KBM-7 (cell line): ENCODE data around the gene SRRM5.
A peak's percentile ranks its signal among the peaks of the same experiment; 100 is the strongest.
"Not testable (repeated sequence)": the region's sequence is repeated elsewhere in the genome, so short reads cannot be mapped to it uniquely, and the experiment has no call there.

ENCODE experiments used
- DNase-seq: peaks from one replicate; pipeline ENCODE4 v3.0.0-alpha.2; 2015
- in situ Hi-C: fragments of 300-500 bp; cut with MboI; formaldehyde crosslinking; loops from 2 replicates; pipeline ENCODE4 v1.14.3; 2020; ENCODE audit warnings: low sequenced_read_pairs, low pct_unique_long_range_greater_than_20kb, mixed read lengths

SRRM5 gene

DNA sequence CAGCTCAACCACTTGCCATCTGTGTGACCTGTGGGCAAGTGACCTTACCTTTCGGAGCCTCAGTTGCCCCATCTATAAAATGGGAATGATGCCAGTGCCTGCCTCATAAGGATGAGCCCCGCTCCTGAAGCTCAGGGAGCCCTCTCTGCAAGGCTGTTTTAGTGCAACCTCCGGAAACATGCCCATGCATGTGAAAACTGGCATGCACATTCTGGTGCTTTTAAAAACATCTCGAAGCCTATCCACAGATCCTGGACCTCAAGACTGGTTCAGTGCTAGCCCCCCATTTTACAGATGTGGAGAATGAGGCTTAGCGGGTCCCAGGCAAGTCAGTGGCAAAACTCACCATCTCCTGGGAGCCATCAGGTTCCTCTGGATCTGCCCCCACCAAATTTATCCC, 22.2 kb downstream of the SRRM5 start:
- in situ Hi-C loops: no loop called here
- DNase-seq: no peak

- DNase-seq: no peak
- in situ Hi-C loops: no loop called here
Measured at GRCh38 chr19:43634506-43634871, 22.6 kb downstream of the SRRM5 start.

DNA sequence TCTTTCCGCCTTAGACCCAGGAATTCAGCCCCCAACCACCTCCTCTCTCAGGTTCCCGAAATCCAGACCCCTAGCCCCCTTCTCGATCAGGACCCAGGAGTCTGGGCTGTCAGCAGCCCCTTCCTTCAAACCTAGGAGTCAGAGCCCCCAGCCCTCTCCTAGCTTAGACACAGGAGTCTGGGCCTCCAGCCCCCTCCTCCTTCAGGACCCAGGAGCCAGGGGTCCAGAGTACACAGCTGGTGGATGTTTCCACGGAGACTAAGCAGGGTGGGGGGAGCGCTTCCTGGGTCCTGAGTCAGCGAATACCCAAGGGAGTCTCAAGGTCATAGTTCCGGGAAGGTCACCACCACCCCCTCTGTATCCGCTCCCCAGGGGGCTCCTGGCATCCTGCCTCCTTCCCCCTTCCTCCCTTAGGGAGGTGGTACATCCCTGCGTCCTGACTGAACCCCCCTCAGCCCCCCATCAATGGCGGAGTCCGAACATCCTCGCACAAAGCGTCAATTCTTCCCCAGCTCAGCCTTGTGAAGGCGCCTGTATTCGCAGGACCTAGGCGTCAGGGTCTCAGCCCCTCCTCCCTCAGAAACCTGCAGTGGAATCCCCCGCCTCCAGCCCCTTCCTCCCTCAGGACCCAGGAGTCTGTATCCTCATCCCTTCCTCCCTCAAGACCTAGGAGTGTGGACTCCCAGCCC, 23.1 kb downstream of the SRRM5 start:
- DNase-seq: no peak
- in situ Hi-C loops: no loop called here

- DNase-seq, in situ Hi-C loops: not testable (repeated sequence)
Measured at GRCh38 chr19:43635561-43635940, 23.7 kb downstream of the SRRM5 start.

- in situ Hi-C loops: no loop called here
- no peak for DNase-seq
Measured at GRCh38 chr19:43636121-43636683, 24.3 kb downstream of the SRRM5 start.

DNA sequence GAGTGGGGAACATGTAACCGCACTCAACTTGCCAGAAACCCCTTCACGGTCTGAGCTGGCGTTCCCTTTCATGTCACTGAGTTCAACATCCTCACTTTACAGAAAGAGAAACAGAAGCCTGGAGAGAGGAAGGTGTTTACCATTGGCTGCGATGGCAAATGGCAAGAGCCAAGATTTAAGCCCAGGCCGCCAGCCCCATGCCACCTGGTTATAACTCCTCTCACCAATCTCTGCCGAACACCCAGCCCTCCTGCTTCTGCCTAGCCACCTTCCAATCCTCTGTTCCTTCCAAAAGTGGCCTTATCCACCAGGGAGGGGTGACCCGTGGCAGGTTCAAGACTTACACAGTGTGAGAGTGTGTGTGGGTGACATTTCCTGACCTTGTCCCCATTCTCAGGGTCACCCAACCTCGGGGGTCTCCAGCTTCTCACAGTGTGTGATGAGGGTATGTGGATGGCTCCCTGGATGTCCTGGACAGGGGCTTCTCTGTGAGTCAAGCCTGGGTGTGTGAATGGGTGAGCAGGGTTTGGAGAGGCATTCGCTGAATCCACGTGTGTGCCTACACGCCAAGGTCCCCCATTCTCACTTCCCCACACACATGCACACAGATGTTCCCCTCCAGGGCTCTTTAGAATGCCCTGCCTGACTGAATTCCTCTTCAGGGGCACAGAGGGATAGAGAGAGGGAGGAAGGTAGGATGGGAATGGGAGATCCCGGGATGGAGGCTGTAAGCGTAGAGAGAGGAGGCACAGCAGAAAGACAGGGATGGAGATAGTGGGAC, 26.5 kb downstream of the SRRM5 start:
- no peak for DNase-seq
- in situ Hi-C loops: no loop called here

DNA sequence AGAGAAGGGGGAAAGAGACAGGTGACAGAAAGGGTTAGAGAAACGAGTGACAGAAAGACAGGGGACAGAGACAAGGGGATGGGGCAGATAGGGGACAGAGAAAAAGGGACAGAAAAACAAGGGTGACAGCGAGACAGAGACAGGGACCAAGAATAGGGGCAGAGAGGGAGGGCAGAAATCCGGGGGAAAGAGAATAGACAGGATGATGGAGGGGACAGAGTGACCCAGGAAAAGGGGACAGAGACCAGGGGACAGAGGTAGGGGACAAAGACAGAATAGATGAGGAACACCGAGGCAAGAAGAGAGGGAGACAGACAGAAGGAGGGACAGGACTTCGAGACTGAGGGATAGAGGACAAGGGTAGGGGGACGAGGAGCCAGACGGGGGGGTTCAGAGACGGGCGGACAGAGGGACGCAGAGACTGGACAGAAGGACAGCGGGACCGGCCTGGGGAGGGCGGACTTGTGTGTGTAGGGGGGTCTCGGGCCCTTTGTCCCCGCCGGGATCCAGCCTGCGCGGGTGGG, 27.2 kb downstream of the SRRM5 start:
- DNase-seq: no peak
- in situ Hi-C loops: no loop called here

DNA sequence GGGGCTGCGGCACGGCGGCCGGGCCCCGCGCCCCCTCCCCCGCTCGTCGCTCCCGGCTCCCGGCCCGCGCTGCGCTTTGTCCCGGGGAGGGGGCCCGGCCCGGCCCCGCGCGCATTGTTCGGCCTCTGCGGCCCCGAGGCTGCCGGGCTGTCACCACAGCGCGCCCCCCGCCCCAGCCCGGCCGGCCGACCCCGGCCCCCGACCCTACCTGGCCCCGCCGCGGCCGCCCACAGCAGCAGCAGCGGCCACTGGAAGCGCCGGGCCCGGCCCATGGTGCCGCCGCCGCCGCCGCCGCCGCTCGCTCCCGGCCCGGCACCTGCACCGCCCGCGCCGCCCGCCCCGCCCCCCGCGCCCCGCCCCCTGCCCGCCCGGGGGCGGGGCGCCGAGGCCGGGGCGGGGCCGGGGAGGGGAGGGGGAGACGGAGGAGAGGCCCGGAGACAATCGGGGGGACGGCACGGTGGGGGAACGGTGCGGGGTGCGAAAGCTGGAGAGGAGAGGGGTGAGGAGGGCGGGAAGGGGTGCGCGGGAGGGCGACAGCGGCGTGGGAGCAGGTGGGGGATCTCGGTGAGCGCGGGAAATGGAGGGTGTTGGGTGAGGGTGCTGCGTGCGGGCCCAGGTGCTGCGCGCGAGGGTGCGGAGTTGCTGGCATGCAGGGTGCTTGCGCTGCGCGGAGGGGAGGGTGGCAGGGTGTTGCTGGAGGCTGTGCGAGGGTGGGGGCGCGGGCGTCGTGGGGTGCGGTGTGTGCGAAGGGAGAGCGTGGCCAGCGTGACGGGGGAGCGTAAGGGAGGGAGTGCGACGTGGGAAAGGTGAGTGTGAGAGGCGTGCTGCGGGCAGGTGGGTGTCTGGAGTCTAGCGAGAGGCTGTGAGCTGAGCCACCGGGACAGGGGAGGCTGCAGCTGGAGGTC, 27.9 kb downstream of the SRRM5 start, which contains the start of gene CADM4:
CADM4 (minus strand) TSS at position 332 of the 905 bp plus-strand sequence; CDS start at position 272, 60 bp downstream.
- no peak for DNase-seq
- in situ Hi-C loops: no loop called here

DNA sequence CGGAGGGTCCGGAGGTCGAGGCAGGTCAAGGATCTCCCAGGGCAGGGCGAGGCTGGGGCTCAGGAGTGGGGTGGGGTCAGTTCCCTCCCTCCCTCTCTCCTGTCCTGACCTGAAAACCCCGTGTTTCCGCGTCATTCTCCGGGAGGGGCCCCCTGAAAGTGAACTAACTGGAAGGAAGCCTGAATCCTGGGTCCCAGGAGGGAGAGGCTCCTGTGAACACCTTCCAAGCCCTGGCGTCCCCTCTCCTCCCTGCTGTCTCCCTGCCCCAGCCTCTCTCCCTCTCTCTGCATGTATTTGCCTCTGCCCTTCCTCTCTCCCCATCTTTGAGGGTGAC, 28.5 kb downstream of the SRRM5 start:
- no peak for DNase-seq
- in situ Hi-C loops: no loop called here

GRCh38 chr19:43641333-43641732, 29.4 kb downstream of the SRRM5 start:
- in situ Hi-C loops: no loop called here
- no peak for DNase-seq

DNA sequence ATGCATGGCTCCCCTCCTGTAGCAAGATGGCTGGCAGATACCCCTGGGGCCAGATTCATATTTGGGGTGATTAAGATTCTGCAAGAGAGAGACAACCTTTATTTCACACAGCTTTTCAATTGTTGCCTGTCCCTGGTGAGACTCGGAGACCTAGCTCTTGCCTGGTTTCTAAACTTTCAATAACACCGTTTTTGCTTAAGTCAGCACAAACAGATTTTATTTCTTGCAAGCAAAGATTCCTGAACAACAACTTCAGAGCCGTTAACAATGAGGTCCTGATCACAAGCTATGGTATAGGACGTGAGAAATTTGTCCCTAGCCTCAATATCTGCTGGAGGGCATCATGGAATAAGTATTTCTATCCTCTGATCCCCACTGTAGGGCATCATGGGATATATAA, 30.6 kb downstream of the SRRM5 start:
- in situ Hi-C loops: no loop called here
- DNase-seq: no peak

DNA sequence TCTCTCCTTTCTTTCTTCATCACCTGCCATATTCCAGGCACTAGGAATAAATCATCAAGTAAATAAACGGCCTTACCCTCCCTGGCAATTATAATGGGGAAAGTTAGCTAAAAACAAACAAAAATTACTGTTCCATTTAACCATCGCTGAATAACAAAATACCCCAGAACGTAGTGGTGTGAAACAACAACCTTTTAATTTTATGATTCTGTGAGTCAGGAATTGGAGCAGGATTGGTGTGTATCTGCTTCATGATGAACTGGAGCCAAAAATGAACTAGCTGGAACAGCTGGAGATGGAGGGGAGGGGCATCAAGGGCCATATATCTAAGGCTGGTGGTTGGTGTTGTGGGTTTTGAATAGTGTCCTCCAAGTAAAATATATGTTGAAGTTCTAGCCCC, 31.4 kb downstream of the SRRM5 start:
- DNase-seq: no peak
- in situ Hi-C loops: no loop called here

GRCh38 chr19:43644181-43644580, 32.3 kb downstream of the SRRM5 start:
- in situ Hi-C loops: no loop called here
- no peak for DNase-seq

- no peak for DNase-seq
- in situ Hi-C loops: no loop called here
Measured at GRCh38 chr19:43648633-43649032, 36.7 kb downstream of the SRRM5 start.

- no peak for DNase-seq
- in situ Hi-C loops: no loop called here
Measured at GRCh38 chr19:43649514-43649913, 37.6 kb downstream of the SRRM5 start.

DNA sequence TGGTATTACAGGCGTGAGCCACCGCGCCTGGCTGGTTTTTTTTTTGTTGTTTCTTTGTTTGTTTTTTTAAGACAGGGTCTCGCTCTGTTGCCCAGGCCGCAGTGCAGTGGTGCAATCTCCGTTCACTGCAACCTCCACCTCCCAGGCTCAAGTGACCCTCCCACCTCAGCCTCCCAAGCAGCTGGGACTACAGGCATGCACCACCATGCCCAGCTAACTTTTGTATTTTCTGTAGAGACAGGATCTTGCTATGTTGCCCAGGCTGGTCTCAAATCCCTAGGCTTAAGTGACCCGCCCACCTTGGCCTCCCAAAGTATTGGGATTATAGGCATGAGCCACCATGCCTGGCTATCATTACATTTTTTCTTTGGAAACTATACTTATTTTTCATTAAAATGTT, 38.4 kb downstream of the SRRM5 start:
- in situ Hi-C loops, DNase-seq: not testable (repeated sequence)

GRCh38 chr19:43651758-43652545, 40.1 kb downstream of the SRRM5 start:
- in situ Hi-C loops: no loop called here

DNA sequence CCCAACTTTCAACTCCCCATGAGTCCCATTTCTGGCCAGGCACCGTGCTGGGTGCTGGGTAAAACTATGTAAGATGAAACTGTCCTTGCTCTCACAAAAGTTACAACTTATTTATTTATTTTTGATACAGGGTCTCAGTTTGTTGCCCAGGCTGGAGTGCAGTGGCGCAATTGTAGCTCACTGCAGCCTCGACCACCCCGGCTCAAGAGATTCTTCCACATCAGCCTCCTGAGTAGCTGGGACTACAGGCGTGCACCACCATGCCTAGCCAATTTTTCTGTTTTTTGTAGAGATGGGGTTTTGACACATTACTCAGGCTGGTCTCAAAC, 40.6 kb downstream of the SRRM5 start:
- in situ Hi-C loops: no loop called here

More at GRCh38 chr19:43651758-43652545, 40.1 kb downstream of the SRRM5 start:
- peak; percentile 79 for DNase-seq

DNA sequence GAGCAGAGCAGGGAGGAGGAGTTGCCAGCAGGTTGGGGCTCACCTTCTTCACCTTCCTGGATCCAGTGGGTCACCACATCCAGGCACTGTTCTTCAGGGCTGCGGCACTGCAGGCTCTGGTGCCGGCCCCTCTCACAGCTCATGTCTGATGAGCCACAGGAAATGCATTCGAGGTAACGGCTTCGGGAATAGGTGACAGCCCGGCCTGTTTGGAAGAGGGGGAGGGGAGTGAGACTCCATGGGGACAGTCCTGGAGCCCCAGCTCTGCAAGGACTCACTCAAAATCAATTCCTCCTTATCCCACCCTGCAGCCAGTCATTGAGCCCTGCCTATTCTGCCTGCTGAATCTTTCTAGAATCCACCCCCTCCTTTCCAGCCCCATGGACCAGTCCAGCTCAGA, 44.5 kb downstream of the SRRM5 start:
- no peak for DNase-seq
- in situ Hi-C loops: no loop called here

More for the DNA sequence above, 40.6 kb downstream of the SRRM5 start:
- DNase-seq: no peak
